ENCODE results near the gene UPK1A.

DNA sequence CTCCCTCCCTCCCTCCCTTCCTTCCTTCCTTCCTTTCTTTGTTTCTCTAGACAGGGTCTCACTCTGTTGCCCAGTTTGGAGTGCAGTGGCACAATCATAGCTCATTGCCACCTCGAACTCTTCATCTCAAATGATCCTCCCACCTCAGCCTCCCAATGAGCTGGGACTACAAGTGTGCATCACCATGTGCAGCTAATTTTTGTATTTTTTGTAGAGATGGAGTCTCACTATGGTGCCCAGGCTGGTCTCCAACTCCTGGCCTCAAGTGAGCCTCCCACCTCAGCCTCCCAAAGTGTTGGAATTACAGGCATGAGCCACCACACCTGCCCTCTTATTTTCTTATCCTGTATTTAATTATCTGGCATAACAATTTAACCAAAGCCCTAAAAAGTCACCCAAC is 4.4 kb downstream of the UPK1A start:
- TF ChIP-seq POLR2A (IDR thresholded peaks at IDR 0.05; ENCODE audit: low read depth, low read length) (no peak), POLR2AphosphoS5 (IDR thresholded peaks at IDR 0.05; ENCODE audit: low read depth, low read length) (no peak), TAF1 (IDR thresholded peaks at IDR 0.05; ENCODE audit: low read depth, low read length) (no peak), PAX5 (IDR thresholded peaks at IDR 0.05; ENCODE audit: insufficient read depth, low read length, severe bottlenecking) (no peak)
